HepG2 (cell line): ENCODE measurements around the gene ARHGAP15.

Experiments
- ATRX ChIP-seq: sonication (generic); formaldehyde crosslinking; IDR thresholded peaks from 2 replicates; pipeline ENCODE4 v1.4.0; 2020; ENCODE audit warnings: missing genetic modification reagents, borderline replicate concordance
- ERF ChIP-seq: IDR thresholded peaks from 2 replicates; pipeline ENCODE4 v1.6.1; 2018; ENCODE audit warnings: missing biosample characterization, missing genetic modification reagents
- EZH2 ChIP-seq: conservative IDR thresholded peaks from 2 replicates; pipeline ENCODE4 v1.6.1; 2012; ENCODE audit warnings: mild to moderate bottlenecking, low read depth, low read length, moderate library complexity
- FOXM1 ChIP-seq: sonication (generic); formaldehyde crosslinking; IDR thresholded peaks from 2 replicates; pipeline ENCODE4 v1.5.0; 2020; ENCODE audit warnings: missing genetic modification reagents
- NAIF1 ChIP-seq: sonication (generic); formaldehyde crosslinking; IDR thresholded peaks from 2 replicates; pipeline ENCODE4 v1.5.0; 2020; ENCODE audit warnings: mild to moderate bottlenecking, missing genetic modification reagents, borderline replicate concordance
- SP4 ChIP-seq: sonication (generic); formaldehyde crosslinking; IDR thresholded peaks from 2 replicates; pipeline ENCODE4 v1.8.1; 2023; ENCODE audit warnings: mild to moderate bottlenecking, missing genetic modification reagents
- TAF1 ChIP-seq: sonication (generic); formaldehyde crosslinking; IDR thresholded peaks from 2 replicates; pipeline ENCODE4 v1.4.0; 2020; ENCODE audit warnings: missing genetic modification reagents
- TCF12 ChIP-seq, 2 experiments: fragments of 450-650 bp in 1 of 2; sonication (generic) in 1 of 2; formaldehyde crosslinking in 1 of 2; IDR thresholded peaks; 2 replicates each; pipeline versions ENCODE4 v1.6.1 to v1.8.0; 2017 to 2022; ENCODE audit warnings: antibody characterized with exemption in 1 of 2, mild to moderate bottlenecking in 1 of 2, missing genetic modification reagents in 1 of 2, moderate library complexity in 1 of 2
- ZNF253 ChIP-seq: sonication (generic); formaldehyde crosslinking; IDR thresholded peaks from 2 replicates; pipeline ENCODE4 v1.8.0; 2022; ENCODE audit warnings: mild to moderate bottlenecking, missing genetic modification reagents, borderline replicate concordance
- TF ChIP-seq, protein P1 (sequence below): sonication (generic); formaldehyde crosslinking; IDR thresholded peaks from 2 replicates; pipeline ENCODE4 v1.5.0; 2020; ENCODE audit warnings: mild to moderate bottlenecking, missing genetic modification reagents, moderate library complexity
- TF ChIP-seq, protein P2 (sequence below): sonication (generic); formaldehyde crosslinking; IDR thresholded peaks from 2 replicates; pipeline ENCODE4 v1.5.0; 2020; ENCODE audit warnings: missing genetic modification reagents
- TF ChIP-seq, protein P3 (sequence below): sonication (generic); formaldehyde crosslinking; IDR thresholded peaks from 2 replicates; pipeline ENCODE4 v1.4.0; 2020; ENCODE audit warnings: missing genetic modification reagents

DNA sequence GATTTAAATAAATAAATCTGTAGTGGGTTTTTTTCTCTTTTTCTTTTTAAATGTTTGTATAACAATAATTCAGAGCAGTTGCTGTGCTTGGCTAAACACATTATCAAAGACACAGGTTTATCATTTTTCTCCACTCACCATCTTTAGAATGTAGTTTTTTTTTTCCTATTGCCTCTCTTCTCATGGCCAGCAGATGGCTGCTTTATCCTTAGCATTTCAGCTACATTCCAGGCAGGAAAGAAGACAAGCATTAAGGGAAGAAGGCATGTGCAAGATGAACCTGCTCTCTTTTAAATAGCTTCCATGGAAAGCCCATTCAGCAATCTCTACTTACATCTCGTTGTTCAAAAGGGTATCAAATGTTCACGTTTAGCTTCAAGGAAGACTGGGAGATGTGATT is 42.6 kb downstream of the ARHGAP15 start:
- TF ChIP-seq, protein P1, sequence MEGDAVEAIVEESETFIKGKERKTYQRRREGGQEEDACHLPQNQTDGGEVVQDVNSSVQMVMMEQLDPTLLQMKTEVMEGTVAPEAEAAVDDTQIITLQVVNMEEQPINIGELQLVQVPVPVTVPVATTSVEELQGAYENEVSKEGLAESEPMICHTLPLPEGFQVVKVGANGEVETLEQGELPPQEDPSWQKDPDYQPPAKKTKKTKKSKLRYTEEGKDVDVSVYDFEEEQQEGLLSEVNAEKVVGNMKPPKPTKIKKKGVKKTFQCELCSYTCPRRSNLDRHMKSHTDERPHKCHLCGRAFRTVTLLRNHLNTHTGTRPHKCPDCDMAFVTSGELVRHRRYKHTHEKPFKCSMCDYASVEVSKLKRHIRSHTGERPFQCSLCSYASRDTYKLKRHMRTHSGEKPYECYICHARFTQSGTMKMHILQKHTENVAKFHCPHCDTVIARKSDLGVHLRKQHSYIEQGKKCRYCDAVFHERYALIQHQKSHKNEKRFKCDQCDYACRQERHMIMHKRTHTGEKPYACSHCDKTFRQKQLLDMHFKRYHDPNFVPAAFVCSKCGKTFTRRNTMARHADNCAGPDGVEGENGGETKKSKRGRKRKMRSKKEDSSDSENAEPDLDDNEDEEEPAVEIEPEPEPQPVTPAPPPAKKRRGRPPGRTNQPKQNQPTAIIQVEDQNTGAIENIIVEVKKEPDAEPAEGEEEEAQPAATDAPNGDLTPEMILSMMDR (CRISPR knock-in tag) = peak; percentile 27; the same call in 1 of the 2 replicates
- TF ChIP-seq TAF1 (CRISPR knock-in tag) (no peak), EZH2 (no peak), ATRX (CRISPR knock-in tag) (no peak), NAIF1 (CRISPR knock-in tag) (no peak), ZNF253 (CRISPR knock-in tag) (no peak), SP4 (CRISPR knock-in tag) (no peak), ERF (CRISPR knock-in tag) (no peak), TCF12 (IDR thresholded peaks at IDR 0.05) (no peak), TCF12 (CRISPR knock-in tag; IDR thresholded peaks at IDR 0.05) (no peak), FOXM1 (CRISPR knock-in tag) (no peak)
- TF ChIP-seq, protein P2, sequence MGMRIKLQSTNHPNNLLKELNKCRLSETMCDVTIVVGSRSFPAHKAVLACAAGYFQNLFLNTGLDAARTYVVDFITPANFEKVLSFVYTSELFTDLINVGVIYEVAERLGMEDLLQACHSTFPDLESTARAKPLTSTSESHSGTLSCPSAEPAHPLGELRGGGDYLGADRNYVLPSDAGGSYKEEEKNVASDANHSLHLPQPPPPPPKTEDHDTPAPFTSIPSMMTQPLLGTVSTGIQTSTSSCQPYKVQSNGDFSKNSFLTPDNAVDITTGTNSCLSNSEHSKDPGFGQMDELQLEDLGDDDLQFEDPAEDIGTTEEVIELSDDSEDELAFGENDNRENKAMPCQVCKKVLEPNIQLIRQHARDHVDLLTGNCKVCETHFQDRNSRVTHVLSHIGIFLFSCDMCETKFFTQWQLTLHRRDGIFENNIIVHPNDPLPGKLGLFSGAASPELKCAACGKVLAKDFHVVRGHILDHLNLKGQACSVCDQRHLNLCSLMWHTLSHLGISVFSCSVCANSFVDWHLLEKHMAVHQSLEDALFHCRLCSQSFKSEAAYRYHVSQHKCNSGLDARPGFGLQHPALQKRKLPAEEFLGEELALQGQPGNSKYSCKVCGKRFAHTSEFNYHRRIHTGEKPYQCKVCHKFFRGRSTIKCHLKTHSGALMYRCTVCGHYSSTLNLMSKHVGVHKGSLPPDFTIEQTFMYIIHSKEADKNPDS (CRISPR knock-in tag) = no peak
- TF ChIP-seq, protein P3, sequence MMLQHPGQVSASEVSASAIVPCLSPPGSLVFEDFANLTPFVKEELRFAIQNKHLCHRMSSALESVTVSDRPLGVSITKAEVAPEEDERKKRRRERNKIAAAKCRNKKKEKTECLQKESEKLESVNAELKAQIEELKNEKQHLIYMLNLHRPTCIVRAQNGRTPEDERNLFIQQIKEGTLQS (CRISPR knock-in tag) = no peak
